Measurements from ENCODE around the gene CLEC16A. TPM values are rescaled to one million over a fixed set of nuclear protein-coding genes. Genes with fewer than 3 reads are reported as not detected.

Gene CLEC16A
- total RNA-seq, 2 donors from 2014 or later = 29.9 to 32.3 TPM

GRCh38 chr16:11082108-11082859 is 137.9 kb downstream of the CLEC16A start:
- H3K4me1 Mint-ChIP-seq (ENCODE audit: low read depth) = peaks cover 83% of the 10 kb centered on the region
- ATAC-seq (replicated peaks in 1 of 2) = no peak
- peaks cover 3 to 6% of the 10 kb centered on the region in 2 donors for H3K36me3 Mint-ChIP-seq (ENCODE audit: insufficient read depth in 2 of 2)
- DNase-seq = no peak
- no peaks in the 10 kb centered on the region for H3K27me3 Mint-ChIP-seq (ENCODE audit: low read depth)
- no peak overlapping the region for H3K27ac Mint-ChIP-seq
- H3K9me3 Mint-ChIP-seq = no peaks in the 10 kb centered on the region
- no peak overlapping the region for H3K4me3 Mint-ChIP-seq

- no peak overlapping the region for H3K4me3 Mint-ChIP-seq
- H3K27me3 Mint-ChIP-seq (ENCODE audit: low read depth) = no peaks in the 10 kb centered on the region
- no peak for ATAC-seq (replicated peaks in 1 of 2)
- H3K9me3 Mint-ChIP-seq = no peaks in the 10 kb centered on the region
- peaks cover 83% of the 10 kb centered on the region for H3K4me1 Mint-ChIP-seq (ENCODE audit: low read depth)
- peaks cover 3 to 6% of the 10 kb centered on the region in 2 donors for H3K36me3 Mint-ChIP-seq (ENCODE audit: insufficient read depth in 2 of 2)
- DNase-seq = no peak
- H3K27ac Mint-ChIP-seq = no peak overlapping the region
Observed at GRCh38 chr16:11082860-11083388, 138.6 kb downstream of the CLEC16A start.

- ATAC-seq (replicated peaks in 1 of 2) (peak in 1 of 2 donors; percentile 14), DNase-seq (no peak)
- H3K4me3 Mint-ChIP-seq = no peak overlapping the region
Observed at GRCh38 chr16:11084484-11084875, 140.1 kb downstream of the CLEC16A start.

GRCh38 chr16:11084876-11085485 is 140.6 kb downstream of the CLEC16A start:
- H3K27ac Mint-ChIP-seq = peak overlapping the region; percentile 43
- H3K27me3 Mint-ChIP-seq (ENCODE audit: low read depth) = no peaks in the 10 kb centered on the region
- peaks cover 83% of the 10 kb centered on the region for H3K4me1 Mint-ChIP-seq (ENCODE audit: low read depth)
- no peak for DNase-seq
- no peaks in the 10 kb centered on the region for H3K9me3 Mint-ChIP-seq
- H3K4me3 Mint-ChIP-seq = no peak overlapping the region
- ATAC-seq (replicated peaks in 1 of 2) = no peak
- H3K36me3 Mint-ChIP-seq (ENCODE audit: insufficient read depth in 2 of 2) = peaks cover 3 to 6% of the 10 kb centered on the region in 2 donors

More at GRCh38 chr16:11084484-11084875, 140.1 kb downstream of the CLEC16A start:
- Mint-ChIP-seq H3K4me1 (ENCODE audit: low read depth) (peaks cover 83% of the 10 kb centered on the region), H3K36me3 (ENCODE audit: insufficient read depth in 2 of 2) (peaks cover 3 to 6% of the 10 kb centered on the region in 2 donors), H3K27ac (peak overlapping the region; percentile 78), H3K9me3 (no peaks in the 10 kb centered on the region), H3K27me3 (ENCODE audit: low read depth) (no peaks in the 10 kb centered on the region)

- Mint-ChIP-seq H3K27ac (no peak overlapping the region), H3K27me3 (ENCODE audit: low read depth) (no peaks in the 10 kb centered on the region), H3K9me3 (no peaks in the 10 kb centered on the region), H3K4me3 (no peak overlapping the region), H3K36me3 (ENCODE audit: insufficient read depth in 2 of 2) (peaks cover 0 to 2% of the 10 kb centered on the region in 2 donors), H3K4me1 (ENCODE audit: low read depth) (peaks cover 83% of the 10 kb centered on the region)
- DNase-seq = no peak
- ATAC-seq (replicated peaks in 1 of 2) = no peak
Observed at GRCh38 chr16:11085916-11086315, 141.6 kb downstream of the CLEC16A start.

DNA sequence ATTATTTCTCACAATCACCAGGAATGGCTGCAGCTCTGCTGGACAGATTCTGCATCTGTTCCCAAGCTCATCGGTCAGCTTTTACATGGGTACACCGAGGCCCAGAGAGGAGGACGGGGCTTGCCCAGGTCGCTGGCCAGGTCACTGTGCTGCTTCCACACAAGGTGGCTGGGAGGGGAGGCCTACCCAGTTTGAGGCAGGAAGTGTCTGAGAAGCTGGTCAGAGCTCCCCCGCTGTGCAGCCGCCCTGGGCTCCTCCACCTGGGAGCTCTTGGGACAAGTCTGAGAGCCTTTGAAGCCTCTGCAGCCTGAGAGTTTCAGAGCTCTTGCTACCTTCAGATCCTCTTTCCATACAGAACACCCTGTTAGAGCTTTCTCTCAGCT is 143.3 kb downstream of the CLEC16A start:
- Mint-ChIP-seq H3K4me3 (peak overlapping the region; percentile 53 to 62), H3K4me1 (ENCODE audit: low read depth) (peaks cover 83% of the 10 kb centered on the region), H3K27ac (peak overlapping the region; percentile 81), H3K9me3 (no peaks in the 10 kb centered on the region), H3K36me3 (ENCODE audit: insufficient read depth in 2 of 2) (peaks cover 2 to 6% of the 10 kb centered on the region in 2 donors), H3K27me3 (ENCODE audit: low read depth) (no peaks in the 10 kb centered on the region)
- peak in 1 of 2 donors; percentile 2 for ATAC-seq (replicated peaks in 1 of 2)
- DNase-seq = no peak

DNA sequence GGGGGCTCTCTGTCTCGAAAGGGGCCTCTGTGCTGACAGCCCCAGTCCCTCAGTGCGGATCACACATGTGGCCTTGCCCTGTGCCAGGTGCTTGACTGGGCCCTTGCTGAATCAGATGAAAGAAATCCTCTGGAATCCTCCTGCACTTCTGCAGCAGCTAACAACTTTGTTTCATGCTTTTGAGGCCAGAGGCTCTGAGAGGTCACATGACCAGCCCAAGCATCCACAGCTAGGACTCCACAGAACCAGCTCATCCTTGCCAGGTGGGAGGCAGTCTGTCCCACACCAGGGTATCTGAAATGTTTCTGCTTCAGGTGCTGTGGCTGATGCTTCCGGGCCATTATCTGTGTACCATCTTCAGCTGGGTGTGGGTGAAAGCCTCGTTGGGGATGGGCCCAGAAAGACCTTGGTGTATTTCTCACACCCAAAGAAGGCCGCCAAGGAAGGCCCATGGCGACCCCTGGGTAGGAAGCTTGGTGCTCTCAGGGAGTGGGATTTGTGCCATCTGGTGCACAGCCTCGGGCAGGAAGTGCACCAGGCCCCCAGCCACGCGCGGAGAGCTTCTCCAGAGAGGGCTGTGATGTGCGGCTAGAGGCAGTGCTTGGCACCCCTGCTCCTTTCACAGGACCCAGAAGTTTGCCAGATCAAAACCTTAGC is 143.8 kb downstream of the CLEC16A start:
- H3K27me3 Mint-ChIP-seq (ENCODE audit: low read depth) = no peaks in the 10 kb centered on the region
- H3K4me3 Mint-ChIP-seq = peak overlapping the region; percentile 53 to 62
- DNase-seq (peak; percentile 47 to 48), ATAC-seq (replicated peaks in 1 of 2) (peak; percentile 49 to 57)
- H3K27ac Mint-ChIP-seq = peak overlapping the region; percentile 81
- peaks cover 83% of the 10 kb centered on the region for H3K4me1 Mint-ChIP-seq (ENCODE audit: low read depth)
- no peaks in the 10 kb centered on the region for H3K9me3 Mint-ChIP-seq
- H3K36me3 Mint-ChIP-seq (ENCODE audit: insufficient read depth in 2 of 2) = peaks cover 0 to 6% of the 10 kb centered on the region in 2 donors

- DNase-seq = no peak
- peaks cover 83% of the 10 kb centered on the region for H3K4me1 Mint-ChIP-seq (ENCODE audit: low read depth)
- peak overlapping the region; percentile 72 for H3K27ac Mint-ChIP-seq
- peak overlapping the region; percentile 53 to 62 for H3K4me3 Mint-ChIP-seq
- no peak for ATAC-seq (replicated peaks in 1 of 2)
- no peaks in the 10 kb centered on the region for H3K9me3 Mint-ChIP-seq
- peaks cover 0 to 6% of the 10 kb centered on the region in 2 donors for H3K36me3 Mint-ChIP-seq (ENCODE audit: insufficient read depth in 2 of 2)
- no peaks in the 10 kb centered on the region for H3K27me3 Mint-ChIP-seq (ENCODE audit: low read depth)
Observed at GRCh38 chr16:11088831-11089230, 144.5 kb downstream of the CLEC16A start.

- Mint-ChIP-seq H3K27ac (peak overlapping the region; percentile 96), H3K27me3 (ENCODE audit: low read depth) (no peaks in the 10 kb centered on the region)
Observed at GRCh38 chr16:11089504-11090124, 145.2 kb downstream of the CLEC16A start.

DNA sequence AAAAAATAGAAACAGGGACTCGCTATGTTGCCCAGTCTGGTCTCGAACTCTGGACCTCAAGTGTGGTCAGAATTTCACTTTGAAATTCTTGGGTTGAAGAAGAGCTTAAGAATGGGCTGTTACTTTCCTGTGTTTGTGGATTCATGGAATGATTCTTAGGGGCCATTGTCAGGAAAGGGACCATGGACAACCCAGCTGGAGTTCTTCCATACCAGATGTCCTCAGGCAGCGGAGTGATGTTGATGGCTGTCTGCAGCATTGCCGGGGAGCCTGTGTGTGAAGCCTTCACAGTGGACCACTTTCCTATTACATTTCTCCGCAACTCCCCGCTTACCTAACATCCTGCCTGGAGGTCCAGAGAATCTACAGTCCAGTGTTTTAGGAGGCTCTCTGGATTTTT is 145.9 kb downstream of the CLEC16A start:
- no peaks in the 10 kb centered on the region for H3K27me3 Mint-ChIP-seq (ENCODE audit: low read depth)
- H3K27ac Mint-ChIP-seq = peak overlapping the region; percentile 96
- H3K9me3 Mint-ChIP-seq = no peaks in the 10 kb centered on the region
- H3K4me1 Mint-ChIP-seq (ENCODE audit: low read depth) = peaks cover 85% of the 10 kb centered on the region
- peaks cover 0 to 6% of the 10 kb centered on the region in 2 donors for H3K36me3 Mint-ChIP-seq (ENCODE audit: insufficient read depth in 2 of 2)
- no peak for ATAC-seq (replicated peaks in 1 of 2)
- no peak for DNase-seq
- peak overlapping the region in 1 of 2 donors; percentile 47 for H3K4me3 Mint-ChIP-seq

More at GRCh38 chr16:11089504-11090124, 145.2 kb downstream of the CLEC16A start:
- Mint-ChIP-seq H3K36me3 (ENCODE audit: insufficient read depth in 2 of 2) (peaks cover 0 to 6% of the 10 kb centered on the region in 2 donors), H3K4me1 (ENCODE audit: low read depth) (peaks cover 83% of the 10 kb centered on the region), H3K4me3 (peak overlapping the region; percentile 47 to 62), H3K9me3 (no peaks in the 10 kb centered on the region)
- DNase-seq (no peak), ATAC-seq (replicated peaks in 1 of 2) (no peak)

DNA sequence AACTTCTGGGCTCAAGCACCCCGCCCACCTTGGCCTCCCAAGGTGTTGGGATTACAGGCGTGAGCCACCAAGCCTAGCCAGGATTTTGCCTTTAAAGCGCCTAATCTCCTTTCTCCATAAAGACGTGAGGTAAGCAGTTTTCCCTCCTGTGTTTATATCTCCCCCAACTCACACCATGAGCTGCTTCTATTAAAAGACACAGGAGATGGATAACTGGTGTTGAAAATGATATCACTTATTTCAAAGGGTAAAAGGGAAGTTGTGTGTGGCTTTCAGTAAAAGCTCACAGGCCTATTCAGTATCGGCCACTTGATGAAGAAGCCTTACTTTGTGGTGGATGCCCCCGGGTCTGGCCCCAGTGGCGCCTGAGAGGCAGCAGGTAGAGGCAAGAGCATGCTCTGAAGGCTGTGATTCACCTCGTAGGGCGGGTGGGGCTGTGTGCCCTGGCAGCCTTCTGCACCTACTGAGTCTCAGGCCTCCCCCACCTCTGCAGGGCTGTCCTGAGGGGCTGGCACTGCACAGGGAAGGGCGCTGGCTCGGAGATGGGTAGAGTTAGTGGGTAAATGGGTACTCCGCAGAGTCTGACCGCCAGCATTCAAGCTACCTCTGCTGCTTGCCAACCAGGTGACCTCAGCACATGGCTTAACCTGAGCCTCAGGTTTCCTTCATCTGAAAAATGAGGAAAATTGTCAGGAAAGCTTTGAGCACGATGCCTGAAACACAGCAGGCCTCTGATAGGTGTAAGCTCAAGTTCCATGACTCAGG is 146.8 kb downstream of the CLEC16A start:
- Mint-ChIP-seq H3K9me3 (no peaks in the 10 kb centered on the region), H3K4me3 (peak overlapping the region; percentile 39 to 62), H3K27ac (peak overlapping the region; percentile 87), H3K36me3 (ENCODE audit: insufficient read depth in 2 of 2) (peaks cover 0 to 6% of the 10 kb centered on the region in 2 donors), H3K27me3 (ENCODE audit: low read depth) (no peaks in the 10 kb centered on the region), H3K4me1 (ENCODE audit: low read depth) (peaks cover 94% of the 10 kb centered on the region)
- ATAC-seq (replicated peaks in 1 of 2) = peak; percentile 37 to 49
- peak; percentile 68 to 82 for DNase-seq

Measured in activated T-cell treated with anti-CD3 and anti-CD28 coated beads, Interleukin-2, amount 50 U/mL, for 72 hours (primary cell).